Peyer's patch (tissue), 4 donors: Measurements from ENCODE around the gene RARA.

ENCODE experiments used
- CTCF ChIP-seq, 6 experiments: fragments of 450-650 bp in 4 of 6; fragments of 200-600 bp in 2 of 6; sonication (generic) in 1 of 6; IDR thresholded peaks; one replicate each; pipeline ENCODE4 v1.5.1; 2017 to 2019; ENCODE audit warnings: antibody characterized with exemption in 6 of 6, mild to moderate bottlenecking in 3 of 6, moderate library complexity in 1 of 6
- POLR2A ChIP-seq, 2 donors: fragments of 450-650 bp; IDR thresholded peaks; one replicate each; pipeline ENCODE4 v1.5.1; 2017; ENCODE audit warnings: antibody characterized with exemption in 2 of 2, mild to moderate bottlenecking in 2 of 2, moderate library complexity in 2 of 2

- TF ChIP-seq CTCF (IDR thresholded peaks at IDR 0.05) (no peak), POLR2A (IDR thresholded peaks at IDR 0.05) (no peak)
Observed at GRCh38 chr17:40338058-40338457, 29.1 kb downstream of the RARA start.
